Non-pigmented ciliary epithelial cell (primary cell): ENCODE results near the gene NHSL2.

Source experiments
- DNase-seq: peaks from one replicate; pipeline ENCODE4 v3.0.0-alpha.2; 2010; ENCODE audit warnings: low read depth

Gene NHSL2

DNA sequence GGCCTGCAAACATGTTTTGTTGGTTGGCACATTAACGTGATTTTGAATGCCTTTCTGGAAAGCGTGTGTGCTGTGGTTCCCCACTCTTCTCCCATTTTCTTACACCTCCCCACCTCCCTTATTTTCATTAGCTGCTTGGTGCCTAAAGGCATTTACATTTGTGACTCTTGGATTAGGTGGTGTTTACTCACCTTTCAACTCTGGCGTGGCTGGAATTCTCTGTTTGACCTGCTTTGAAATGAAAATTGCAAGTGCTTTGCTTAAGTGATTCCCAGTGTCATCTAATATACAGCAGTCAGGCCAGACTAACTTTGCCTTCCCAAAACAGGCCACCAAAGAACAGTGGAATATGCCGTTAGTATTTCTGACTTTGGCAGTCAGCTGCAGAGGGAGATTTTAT, 80.5 kb downstream of the NHSL2 start:
- no peak for DNase-seq

DNA sequence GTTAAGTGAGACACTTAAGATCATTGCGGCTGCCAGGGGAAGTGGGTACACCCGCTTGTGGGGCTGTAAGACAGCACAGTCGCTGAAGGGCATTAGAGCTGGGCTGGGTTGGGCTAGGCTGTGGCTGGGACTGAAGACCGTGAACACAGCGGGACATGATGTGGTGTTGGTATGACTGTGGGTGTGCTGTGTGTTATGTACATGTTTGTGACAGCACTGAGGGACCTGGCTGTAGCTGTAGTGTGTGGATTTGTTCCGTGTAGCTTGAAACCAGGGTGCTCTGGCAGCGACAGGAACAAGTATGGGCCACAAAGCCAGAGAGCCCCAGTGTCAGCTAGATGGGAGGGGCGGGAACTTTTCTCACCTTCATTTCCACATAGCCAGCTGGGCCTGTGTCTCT, 82.1 kb downstream of the NHSL2 start:
- DNase-seq: no peak

DNA sequence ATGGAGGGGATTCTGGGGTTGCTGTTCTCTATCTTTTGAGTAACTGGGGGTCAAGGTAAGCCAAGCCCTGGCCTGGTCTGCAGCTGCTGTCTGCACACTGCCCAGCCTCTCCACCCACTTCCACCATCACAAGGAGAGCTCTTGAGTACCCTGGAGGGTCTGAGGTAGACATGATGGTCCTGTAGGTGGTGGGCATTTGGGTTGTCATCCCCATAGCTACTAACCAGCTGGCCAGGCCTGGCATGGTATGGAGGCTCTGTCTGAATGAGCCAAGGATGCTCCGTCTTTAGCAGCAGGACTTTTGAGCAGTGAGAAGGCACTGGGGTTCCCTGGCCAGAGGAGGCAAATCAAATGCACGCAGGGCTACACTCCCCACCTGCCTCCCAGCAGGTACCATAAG, 82.7 kb downstream of the NHSL2 start:
- no peak for DNase-seq

DNA sequence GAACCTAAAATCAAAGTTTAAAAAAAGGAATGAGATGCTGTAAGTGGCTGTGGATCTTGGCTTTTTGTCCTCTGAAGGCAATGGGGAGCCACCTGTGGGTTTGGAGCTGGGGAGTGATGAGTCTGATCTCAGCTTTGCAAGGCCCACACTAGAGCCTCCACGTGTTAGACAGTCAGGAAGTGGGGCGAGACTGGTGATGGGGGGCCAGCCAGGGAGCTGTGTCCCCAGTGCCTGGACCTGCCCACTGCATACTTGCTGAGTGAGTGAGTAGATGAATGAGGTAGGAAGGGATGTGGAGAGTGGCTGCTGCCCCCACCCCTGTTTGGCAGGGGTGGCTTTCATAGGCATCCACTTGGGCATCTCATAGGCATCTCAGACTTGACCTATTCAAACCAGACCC, 84.0 kb downstream of the NHSL2 start:
- no peak for DNase-seq

DNA sequence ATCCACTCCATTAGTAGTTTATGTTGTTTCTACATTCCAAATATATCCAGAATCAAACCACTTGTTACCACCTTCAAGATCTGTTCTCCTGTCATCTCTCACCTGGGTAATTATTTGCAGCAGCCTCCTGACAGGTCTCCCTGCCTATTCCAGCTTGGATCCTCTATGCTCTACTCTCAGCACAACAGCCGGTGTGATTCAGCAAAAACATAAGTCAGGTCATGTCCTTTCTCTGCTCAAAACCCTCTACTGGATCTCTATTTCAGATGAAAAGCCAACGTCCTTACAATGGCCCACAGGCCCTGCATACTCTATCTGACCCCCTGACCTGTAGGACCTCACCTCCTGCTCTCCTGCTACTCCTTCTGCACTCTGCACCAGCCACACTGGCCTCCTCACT, 84.5 kb downstream of the NHSL2 start:
- no peak for DNase-seq

DNA sequence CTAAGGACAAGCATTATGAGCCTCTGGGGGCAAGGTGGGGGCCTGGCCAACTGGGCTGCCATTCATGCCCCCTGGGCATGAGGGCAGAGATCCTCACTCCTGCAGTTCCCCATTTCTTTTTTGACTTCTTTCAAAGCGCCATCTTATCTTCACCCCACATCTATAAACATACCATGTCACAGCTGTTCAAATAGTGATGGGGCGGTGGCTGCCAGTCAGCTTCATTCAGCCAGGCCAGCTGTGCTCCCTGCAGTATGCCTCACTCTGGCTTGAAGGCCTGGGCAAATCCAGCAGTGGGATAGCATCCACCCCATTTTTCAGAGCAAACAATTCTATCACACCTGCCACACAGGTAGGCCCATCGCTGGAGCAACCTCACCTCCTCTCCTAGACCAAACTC, 85.5 kb downstream of the NHSL2 start:
- DNase-seq: no peak

DNA sequence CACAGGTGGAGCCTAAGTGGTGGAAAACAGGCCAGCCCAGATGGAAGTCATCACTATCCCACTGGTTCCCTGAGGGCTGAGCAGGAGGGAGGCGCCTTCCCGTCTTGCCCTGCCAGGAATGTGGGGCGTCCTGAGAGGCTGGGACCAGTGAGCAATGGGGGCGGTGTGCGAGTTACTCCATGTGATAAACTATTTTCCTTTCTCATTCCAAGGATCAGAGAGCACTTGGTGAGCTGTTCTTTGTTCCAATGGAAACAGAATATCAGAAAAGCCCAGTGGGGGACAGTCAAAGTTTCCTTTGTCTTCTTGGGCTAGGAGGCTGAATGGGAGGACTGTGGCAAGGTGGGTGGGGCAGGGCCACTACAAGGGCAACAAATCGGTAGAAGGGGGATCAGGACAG, 86.2 kb downstream of the NHSL2 start:
- DNase-seq: no peak

DNA sequence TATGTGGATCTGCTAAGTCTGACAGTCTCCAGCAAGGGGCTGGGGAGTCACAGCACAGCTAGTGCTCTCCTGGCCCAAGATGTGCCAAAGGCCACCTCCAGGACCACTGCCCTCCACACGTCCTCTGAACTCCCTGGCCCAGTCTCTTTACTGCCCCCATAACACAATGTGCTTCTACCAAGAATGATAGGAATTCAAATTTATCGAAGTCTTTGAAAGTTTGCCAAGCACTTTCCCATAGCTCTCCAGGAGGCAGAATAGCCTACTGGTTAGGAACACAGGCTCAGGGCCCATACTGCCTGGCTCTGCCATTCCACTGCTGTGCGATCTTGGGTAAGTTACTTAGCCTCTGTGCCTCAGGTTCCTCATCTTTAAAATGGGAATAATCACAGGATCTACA, 86.7 kb downstream of the NHSL2 start:
- DNase-seq: no peak

DNA sequence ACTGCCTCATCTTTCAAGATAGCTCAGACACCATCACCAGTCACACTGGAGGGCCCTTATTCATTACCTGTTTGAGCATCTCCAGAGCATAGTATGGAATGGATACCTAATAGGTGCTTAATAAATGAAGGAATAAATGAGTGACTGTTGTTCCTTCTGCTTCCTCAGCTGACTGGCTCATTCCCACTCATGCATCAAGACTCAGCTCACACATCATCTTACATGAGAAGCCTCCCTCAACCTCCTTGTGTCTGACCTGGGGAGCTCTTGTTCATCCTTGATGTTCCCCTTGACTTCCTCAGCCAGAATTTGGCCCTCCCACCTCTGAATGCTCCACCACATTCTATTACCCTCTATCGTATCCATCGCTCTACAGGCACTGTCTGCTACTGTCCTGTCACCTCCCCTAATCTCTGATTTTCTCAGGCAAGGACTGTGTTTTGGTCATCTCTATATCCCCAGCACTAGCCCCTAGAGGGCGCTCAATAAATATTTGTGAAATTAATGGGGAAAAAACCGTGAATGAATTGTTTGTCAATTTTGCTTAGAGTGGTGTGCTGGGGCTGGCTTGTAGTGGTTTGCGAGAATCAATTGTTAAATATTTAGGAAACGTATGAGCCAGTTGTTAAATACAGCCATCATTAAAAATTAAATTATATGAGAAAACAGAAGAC, 88.3 kb downstream of the NHSL2 start:
- DNase-seq: no peak

DNA sequence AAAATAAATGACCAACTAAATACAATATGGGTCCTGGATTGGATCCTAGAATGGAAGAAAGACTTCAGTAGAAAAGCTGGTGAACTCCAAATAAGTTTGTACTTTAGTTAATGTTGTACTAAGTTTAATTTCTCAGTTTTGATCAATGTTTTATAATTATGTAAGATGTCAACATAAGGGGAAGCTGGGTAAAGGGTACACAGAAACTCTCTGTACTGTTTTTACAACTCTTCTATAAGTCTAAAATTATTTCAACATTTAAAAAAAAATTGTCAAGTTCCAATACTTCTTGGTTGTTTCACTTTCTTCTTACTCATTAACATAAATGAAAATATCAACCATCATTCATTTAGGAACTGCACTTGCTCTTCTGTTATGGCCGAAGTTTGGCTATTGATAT, 88.9 kb downstream of the NHSL2 start:
- no peak for DNase-seq

DNA sequence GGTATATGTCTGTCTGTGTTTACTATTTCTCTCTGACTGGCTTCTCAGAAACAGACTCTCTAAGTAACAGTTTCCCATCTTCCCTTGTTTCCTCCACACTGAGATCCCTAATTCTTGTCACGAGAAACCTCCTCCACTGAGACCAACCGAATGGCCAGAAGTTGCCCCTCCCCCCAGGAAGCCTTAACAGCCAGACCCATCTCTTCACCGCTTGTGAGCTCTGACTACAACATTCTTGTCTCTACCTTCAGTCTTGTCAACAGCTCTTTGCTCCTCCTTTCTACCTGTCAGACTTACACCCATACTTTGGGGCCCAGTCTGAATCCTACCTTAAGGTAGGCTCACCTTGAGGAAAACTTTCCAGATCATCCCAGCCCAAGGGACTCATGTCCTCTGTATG, 90.8 kb downstream of the NHSL2 start:
- no peak for DNase-seq

DNA sequence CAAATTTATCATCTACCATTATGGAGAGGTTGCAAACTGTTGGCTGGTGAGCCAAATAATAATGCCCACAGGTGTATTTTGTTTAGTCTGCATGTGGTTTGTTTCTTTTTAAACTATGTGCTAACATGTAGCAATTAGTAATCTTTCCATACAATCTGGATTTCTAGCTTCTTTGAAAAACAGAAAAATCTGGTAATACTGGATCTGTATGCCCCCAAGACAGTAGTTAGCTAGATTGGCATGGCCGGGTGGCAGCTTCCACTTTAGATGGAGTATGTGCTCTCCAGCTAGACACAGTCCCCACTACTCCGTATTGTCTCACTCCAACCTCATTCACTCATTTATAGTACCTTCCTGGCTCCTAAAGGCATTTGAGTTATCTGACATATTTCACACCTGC, 91.3 kb downstream of the NHSL2 start:
- no peak for DNase-seq

DNA sequence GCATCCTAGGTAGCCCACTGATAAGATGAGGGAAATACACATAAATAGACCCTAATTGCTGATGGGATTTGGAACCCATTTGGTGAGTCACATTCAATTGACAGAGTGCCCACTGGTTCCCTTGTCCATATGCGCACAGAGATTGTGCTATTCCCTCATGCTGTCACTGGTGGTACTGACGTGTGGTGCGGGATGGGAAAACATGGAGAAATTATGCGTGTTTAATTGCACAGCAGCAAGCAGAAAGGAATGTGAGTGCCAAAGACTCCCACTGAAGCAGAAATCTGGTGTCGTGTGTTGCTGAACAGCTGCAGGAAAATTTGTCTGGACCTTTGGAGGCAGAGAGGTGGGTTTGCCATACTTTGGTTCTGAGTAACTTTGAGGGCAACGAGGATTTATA, 92.2 kb downstream of the NHSL2 start:
- no peak for DNase-seq

DNA sequence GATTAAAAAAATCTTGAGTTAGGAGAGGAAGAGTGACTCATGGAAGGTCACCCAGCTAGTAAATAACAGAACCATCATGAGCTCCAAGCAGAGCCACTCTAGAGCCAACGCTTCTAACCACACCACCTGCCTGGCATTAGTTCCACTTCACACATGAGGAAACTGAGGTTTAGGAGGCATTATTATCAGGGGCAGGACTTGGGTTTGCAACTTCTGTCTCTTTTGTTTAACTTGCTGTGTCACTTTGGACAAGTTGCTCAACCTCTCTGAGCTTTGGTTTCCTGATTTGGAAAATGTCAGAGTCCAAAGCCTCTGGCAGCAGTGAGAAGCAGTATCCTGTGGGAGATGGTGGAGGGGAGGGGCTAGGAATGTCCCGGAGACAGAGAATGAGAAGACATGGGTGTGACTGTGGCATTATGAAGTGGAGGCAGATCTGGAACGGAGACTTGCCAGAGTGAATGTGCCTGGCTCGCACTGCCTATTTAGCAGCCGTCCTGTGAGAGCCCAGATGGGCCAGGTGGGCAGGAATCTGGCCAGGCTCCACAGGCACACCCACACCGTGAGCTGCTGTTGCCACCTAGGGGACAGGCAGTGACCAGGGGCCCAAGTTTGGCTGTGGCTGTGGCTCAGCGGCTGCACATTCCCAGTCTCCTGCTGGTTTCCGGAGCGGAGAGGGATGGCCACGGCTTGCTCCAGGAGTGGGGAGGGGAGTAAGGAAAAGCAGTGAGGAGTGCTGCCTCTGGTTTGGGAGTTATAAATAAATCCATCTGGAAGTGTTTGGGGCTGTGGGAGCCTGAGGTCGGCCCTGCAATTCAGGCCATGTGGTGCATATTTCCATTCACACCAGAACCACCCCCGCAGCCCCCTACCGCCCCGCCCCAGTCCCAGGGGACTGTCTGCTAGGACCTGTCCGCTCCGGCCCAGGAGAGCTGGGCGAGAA, 93.4 kb downstream of the NHSL2 start:
- no peak for DNase-seq

DNA sequence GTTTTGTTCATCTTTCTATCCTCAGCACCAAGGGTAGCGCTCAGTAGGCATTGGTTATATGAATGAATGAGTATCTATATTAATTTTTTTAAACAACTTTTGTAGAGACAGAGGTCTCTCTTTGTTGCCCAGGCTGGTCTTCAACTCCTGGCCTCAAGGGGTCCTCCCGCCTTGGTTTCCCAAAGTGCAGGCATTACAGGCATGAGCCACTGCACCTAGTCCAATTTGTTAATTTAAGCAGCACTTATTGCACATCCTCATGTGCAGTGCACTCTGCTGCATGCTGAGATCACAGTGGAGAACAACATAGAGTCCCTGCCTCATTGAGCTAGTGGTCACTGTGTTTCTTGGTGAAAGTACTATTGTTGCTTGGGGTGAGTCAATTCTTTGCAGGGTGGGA, 94.4 kb downstream of the NHSL2 start:
- DNase-seq: no peak

DNA sequence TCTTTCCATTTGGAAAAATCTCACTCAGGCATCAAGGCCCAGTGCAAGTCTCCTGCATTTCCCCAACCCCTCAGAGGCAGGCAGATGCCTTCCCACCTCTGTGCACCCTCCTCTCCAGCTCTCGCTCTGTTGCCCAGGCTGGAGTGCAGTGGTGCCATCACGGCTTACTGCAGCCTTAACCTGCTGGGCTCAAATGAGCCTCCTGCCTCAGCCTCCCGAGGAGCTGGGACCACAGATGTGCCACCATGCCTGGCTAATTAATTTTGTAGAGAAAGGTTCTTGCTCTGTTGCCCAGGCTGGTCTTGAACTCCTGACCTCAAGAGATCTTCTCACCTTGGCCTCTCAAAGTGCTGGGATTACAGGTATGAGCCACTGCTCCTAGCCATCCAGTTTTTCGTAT, 95.8 kb downstream of the NHSL2 start:
- DNase-seq: no peak

DNA sequence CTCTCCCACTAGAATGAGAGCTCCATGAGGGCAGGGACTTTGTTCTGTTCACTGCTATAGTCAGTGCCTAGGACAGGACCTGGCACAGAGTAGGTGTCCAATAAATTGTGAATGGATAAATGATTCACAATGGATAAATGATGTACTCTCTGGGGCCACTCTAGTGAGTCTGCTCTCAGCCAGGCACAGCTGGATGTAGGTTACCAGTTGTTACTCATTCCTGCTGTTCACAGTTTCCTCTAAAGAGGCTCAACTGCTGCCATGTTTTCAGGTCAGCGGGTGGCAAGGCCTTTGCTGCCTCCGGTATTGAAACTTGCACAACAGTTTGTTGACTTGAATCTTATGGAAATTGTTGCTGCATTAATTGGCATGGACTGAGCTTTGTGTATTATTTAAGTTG, 99.1 kb downstream of the NHSL2 start:
- DNase-seq: no peak

DNA sequence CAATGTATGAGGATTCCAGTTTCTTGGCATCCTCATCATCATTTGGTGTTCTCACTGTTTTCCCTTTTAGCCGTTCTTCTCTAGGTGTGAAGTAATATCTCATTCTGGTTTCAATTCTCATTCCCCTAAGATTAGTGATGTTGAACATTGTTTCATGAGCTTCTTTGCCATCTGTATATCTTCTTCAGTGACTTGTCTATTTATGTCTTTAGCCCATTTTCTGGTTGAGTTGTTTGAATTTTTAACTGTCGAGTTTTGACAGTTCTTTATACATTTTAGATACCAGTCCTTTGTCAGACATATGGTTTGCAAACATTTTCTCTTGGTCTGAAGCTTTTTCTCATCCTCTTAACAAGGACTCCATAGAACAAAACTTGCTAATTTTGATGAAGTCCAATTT, 101.1 kb downstream of the NHSL2 start:
- DNase-seq: no peak

DNA sequence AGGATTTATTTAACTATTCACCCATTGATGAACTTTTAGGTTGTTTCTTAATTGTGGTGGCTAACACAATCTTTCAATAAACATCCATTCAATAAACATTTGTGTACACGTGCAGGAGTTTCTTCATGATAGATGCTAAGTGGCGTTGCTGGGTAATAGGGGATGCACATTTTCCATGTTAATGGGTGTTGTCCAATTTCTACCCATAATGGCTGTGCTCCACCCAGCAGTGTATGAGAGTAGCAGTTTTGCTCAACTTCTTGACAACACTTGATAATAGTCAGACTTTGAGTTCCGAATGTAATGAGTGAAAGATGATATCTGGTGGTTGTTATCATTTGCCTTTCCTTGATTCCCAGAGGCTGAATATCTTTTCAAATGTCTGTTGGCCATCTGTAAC, 104.7 kb downstream of the NHSL2 start:
- no peak for DNase-seq

DNA sequence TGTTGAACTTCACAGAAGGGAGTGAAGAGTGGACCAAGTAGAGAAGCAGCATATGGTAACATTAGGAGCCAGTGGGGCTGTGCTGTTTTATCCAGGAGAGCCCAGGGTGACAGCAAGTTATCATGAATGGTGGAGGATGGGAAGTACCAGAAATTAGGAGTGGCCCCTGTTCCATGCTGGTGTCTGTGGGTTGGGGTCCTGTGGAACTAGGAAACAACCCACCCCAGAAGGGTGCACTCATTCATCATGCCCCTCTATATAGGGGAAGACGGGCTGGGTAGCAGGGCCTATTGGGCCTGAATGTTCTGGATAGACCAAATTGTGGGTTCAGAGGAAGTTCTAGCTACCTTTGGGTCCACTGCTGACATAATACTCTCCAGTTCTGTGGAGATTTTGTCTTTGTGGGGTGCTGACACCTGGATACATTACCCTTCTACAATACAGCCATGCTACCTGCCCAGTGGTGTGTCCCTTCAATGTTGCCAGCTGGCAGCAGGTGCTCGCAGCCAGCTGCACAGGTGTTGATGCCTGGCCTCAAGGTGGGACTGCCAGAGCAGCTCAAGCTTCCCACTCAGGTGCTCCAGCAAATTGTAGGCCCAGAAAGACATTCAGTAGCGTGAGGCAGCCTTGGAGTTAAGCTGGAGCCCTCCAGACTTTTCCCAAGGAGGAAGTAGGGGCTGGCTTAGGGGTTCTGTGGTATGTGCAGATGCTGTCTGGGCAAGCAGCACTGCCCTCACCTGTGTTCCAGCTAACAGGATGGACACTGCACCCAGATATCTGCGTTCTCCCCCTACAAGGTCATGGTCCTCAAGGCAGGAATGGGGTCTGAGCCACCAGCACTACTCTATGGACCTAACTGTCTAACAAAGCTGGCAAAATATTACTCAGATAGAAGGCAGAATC, 106.5 kb downstream of the NHSL2 start:
- DNase-seq: no peak

DNA sequence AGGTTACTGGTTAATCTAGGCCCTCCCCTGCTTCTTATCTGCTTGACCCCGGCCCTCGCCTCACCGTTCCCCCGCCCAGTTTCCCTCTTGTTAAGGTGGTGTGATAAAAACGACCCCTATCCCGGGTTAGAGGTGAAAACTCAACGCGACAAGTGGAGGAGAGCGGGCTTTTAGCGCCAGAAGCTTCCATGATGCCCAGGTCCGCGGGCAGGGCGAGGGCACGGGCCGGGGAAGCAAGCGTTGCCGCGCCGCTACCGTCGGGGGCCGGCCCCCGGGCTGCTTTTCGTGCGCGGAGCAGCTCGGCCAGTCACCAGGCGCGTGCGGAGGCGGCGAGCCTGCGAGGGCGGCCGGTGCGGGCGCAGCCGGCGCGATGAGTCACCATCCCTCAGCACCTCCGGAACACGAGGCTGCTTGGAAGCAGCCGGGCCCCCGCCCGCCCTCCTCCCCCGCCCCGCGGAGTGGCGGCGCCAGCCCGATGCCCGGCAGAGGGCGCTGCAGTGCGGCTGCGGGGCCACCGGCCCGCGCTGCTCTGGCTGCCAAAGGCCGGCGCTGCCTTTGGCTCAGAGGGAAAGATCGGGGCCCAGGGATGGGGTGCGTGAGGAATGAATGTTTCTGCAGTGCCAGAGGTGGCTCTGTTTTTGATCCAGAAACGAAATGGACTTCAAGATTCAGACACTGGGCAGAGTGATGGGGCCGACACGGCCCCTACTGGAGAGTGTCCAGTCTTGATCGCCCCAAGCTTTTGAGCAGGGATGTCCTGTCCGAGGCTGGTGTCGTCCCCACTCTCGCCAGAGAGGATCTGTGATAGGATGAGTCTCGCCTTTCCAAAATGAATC, 107.8 kb downstream of the NHSL2 start:
- DNase-seq: peak; percentile 37

DNA sequence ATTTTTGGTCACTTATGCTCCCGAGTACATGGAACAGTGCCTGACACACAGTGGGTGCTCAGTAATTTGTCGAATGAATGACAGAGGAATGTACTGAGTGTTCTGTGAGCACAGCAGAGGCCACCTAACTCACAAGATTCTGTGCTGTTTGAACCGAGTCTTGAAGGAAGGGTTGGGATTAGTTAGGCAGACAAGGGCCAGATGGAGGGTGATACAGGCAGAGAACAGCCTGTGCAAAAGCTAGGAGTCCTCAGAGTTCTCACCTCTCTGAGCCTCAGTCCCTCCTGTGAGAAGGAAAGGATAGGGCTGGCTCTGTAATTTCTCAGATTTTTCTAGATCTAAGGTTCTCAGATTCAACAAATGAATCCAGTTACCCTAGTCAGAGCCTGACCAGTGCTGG, 108.8 kb downstream of the NHSL2 start:
- DNase-seq: no peak
